AG09319 (cell line): ENCODE data around the gene POLR2M.
A peak's percentile ranks its signal among the peaks of the same experiment; 100 is the strongest.

Source experiments
- DNase-seq: peaks from one replicate; pipeline ENCODE4 v3.0.0-alpha.2; 2010; ENCODE audit warnings: low read depth; ENCODE audit errors: extremely low read depth
- CTCF ChIP-seq: IDR thresholded peaks from 2 replicates; pipeline ENCODE4 v1.5.1; 2011; ENCODE audit warnings: low read depth, mild to moderate bottlenecking, inconsistent platforms, low read length, moderate library complexity

The POLR2M gene

GRCh38 chr15:57706405-57707209 is at the start of gene POLR2M:
Gene POLR2M (plus strand): TSS chr15:57706714. CDS start chr15:57706843, 129 bp downstream.
- DNase-seq: peak; percentile 96
- no peak for TF ChIP-seq CTCF

DNA sequence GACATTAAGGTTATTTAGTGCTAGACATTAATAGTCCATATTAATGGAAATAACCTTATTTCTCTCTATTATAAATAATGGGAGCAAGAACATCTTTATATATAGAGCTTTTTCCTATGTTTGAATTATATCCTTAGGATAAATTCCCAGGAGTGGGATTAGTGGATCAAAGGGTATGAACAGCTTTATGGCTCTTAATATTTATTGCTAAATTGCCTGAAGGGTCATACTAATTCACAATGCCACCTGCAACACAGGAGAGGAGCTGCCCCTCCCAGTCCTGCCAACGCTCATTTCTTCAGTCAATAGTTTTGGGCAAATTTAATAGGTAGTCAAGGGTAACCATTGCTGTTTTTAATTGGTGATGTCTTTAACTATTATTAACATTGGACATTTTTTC is 48.9 kb upstream of the POLR2M start:
- DNase-seq: no peak
- TF ChIP-seq CTCF: no peak

- TF ChIP-seq CTCF: no peak
- no peak for DNase-seq
These were observed 44.3 kb upstream of the POLR2M start for GRCh38 chr15:57662091-57662744.

DNA sequence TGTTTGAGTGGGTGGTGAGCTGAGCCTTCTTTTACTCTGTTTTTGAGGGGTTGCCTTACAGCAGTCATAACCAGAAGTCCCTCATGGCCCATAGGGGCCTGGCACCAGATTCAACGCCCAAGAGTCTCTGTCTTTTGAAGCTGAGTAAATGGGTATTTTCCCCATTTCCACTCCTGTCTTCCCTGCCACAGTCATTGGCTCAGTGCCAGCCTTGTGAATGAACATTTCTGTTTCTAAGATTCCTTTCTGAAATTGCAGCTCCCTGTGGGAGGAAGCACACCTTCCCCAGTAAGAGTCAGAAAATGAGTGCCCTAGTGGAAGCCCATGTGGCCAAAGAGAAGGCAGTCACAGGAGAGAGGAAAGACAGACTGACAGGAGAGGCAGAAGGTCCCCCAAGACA is 43.7 kb upstream of the POLR2M start:
- TF ChIP-seq CTCF: no peak
- no peak for DNase-seq

DNA sequence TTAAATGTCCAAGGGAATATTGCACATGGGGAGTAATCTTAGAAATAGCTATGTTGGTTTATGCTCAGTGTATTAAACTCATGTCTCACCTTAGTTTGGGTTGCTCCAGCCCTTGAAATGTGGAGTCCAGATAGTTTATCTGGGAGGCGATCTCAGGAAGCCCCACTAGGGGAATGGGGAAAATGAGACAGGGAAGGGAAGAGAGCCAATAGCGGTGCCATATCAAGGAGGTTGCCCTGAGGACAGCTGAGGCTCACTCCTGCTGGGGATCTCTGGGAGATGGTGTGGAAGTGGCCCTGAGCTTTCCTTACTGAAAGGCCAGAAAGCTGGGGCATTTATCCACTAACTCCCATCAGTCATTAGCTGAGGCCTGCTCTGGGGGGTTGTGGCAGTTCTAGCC is 43.3 kb upstream of the POLR2M start:
- no peak for TF ChIP-seq CTCF
- no peak for DNase-seq

- DNase-seq: no peak
- no peak for TF ChIP-seq CTCF
These were observed 41.3 kb upstream of the POLR2M start for GRCh38 chr15:57665194-57665593.

GRCh38 chr15:57665939-57666338 is 40.6 kb upstream of the POLR2M start:
- DNase-seq: no peak
- no peak for TF ChIP-seq CTCF
